ENCODE results near the gene MVB12B.

MVB12B gene

GRCh38 chr9:126292736-126293521 lies 33.7 kb upstream of the MVB12B start:
- TF ChIP-seq CTCF (conservative IDR thresholded peaks at IDR 0.05; ENCODE audit: control insufficient read depth, insufficient read depth, low read depth, low read length): no peak
- DNase-seq (ENCODE audit: low read depth): no peak

GRCh38 chr9:126293522-126293889 lies 33.1 kb upstream of the MVB12B start:
- no peak for DNase-seq (ENCODE audit: low read depth)
- TF ChIP-seq CTCF (conservative IDR thresholded peaks at IDR 0.05; ENCODE audit: control insufficient read depth, insufficient read depth, low read depth, low read length): no peak
- H3K4me3 ChIP-seq (ENCODE audit: control insufficient read depth, low read depth, low read length): no peak overlapping the region

More at GRCh38 chr9:126292736-126293521, 33.7 kb upstream of the MVB12B start:
- H3K4me3 ChIP-seq (ENCODE audit: control insufficient read depth, low read depth, low read length): no peak overlapping the region

GRCh38 chr9:126294331-126295081 lies 32.1 kb upstream of the MVB12B start:
- no peak for TF ChIP-seq CTCF (conservative IDR thresholded peaks at IDR 0.05; ENCODE audit: control insufficient read depth, insufficient read depth, low read depth, low read length)
- DNase-seq (ENCODE audit: low read depth): no peak
- H3K4me3 ChIP-seq (ENCODE audit: control insufficient read depth, low read depth, low read length): no peak overlapping the region

GRCh38 chr9:126295082-126295477 lies 31.5 kb upstream of the MVB12B start:
- no peak for TF ChIP-seq CTCF (conservative IDR thresholded peaks at IDR 0.05; ENCODE audit: control insufficient read depth, insufficient read depth, low read depth, low read length)

GRCh38 chr9:126295516-126295915 lies 31.1 kb upstream of the MVB12B start:
- DNase-seq (ENCODE audit: low read depth): no peak

More at GRCh38 chr9:126295082-126295477, 31.5 kb upstream of the MVB12B start:
- H3K4me3 ChIP-seq (ENCODE audit: control insufficient read depth, low read depth, low read length): no peak overlapping the region
- no peak for DNase-seq (ENCODE audit: low read depth)

More at GRCh38 chr9:126295516-126295915, 31.1 kb upstream of the MVB12B start:
- no peak for TF ChIP-seq CTCF (conservative IDR thresholded peaks at IDR 0.05; ENCODE audit: control insufficient read depth, insufficient read depth, low read depth, low read length)
- H3K4me3 ChIP-seq (ENCODE audit: control insufficient read depth, low read depth, low read length): no peak overlapping the region

Measured in fibroblast of mammary gland (primary cell).